Spleen (tissue), 11 donors: ENCODE results near the gene INF2. TPM values are rescaled to one million over a fixed set of nuclear protein-coding genes. Genes with fewer than 3 reads are reported as not detected.

Experiments used
- DNase-seq: peaks from one replicate; pipeline ENCODE4 v3.0.0-alpha.2; 2020
- H3K27ac ChIP-seq, 8 donors: fragments of 200-600 bp; sonication (generic) in 7 of 8; 1 replicate in 4 of 8; 2 replicates in 4 of 8; pipeline versions ENCODE4 v1.5.0 to v1.8.0; 2016 to 2021; ENCODE audit warnings: inconsistent platforms in 4 of 8, mild to moderate bottlenecking in 4 of 8, moderate library complexity in 1 of 8
- H3K27me3 ChIP-seq, 7 donors: fragments of 200-600 bp; sonication (generic) in 6 of 7; replicated peaks in 1 of 7; 1 replicate in 4 of 7; 2 replicates in 3 of 7; pipeline versions ENCODE4 v1.5.0 to v1.8.0; 2016 to 2021; ENCODE audit warnings: inconsistent platforms in 3 of 7, mild to moderate bottlenecking in 1 of 7
- H3K36me3 ChIP-seq, 6 donors: fragments of 200-600 bp; sonication (generic) in 5 of 6; 1 replicate in 4 of 6; 2 replicates in 2 of 6; pipeline versions ENCODE4 v1.5.0 to v1.8.0; 2016 to 2021; ENCODE audit warnings: inconsistent platforms in 2 of 6
- H3K4me1 ChIP-seq, 6 donors: fragments of 200-600 bp; sonication (generic) in 5 of 6; 1 replicate in 3 of 6; 2 replicates in 3 of 6; pipeline versions ENCODE4 v1.5.0 to v1.8.0; 2016 to 2021; ENCODE audit warnings: inconsistent platforms in 3 of 6
- H3K4me3 ChIP-seq, 8 donors: fragments of 200-600 bp; sonication (generic) in 7 of 8; 1 replicate in 4 of 8; 2 replicates in 4 of 8; pipeline versions ENCODE4 v1.5.0 to v1.8.0; 2016 to 2021; ENCODE audit warnings: inconsistent platforms in 4 of 8, mild to moderate bottlenecking in 4 of 8, moderate library complexity in 2 of 8
- H3K9me3 ChIP-seq, 8 donors: fragments of 200-600 bp; sonication (generic) in 7 of 8; 1 replicate in 4 of 8; 2 replicates in 4 of 8; pipeline versions ENCODE4 v1.5.0 to v1.8.0; 2016 to 2021; ENCODE audit warnings: inconsistent platforms in 4 of 8
- CTCF ChIP-seq, 11 experiments: fragments of 200-600 bp in 7 of 11; fragments of 450-650 bp in 4 of 11; sonication (generic) in 4 of 11; IDR thresholded peaks in 8 of 11; conservative IDR thresholded peaks in 3 of 11; 1 replicate in 7 of 11; 2 replicates in 4 of 11; pipeline versions ENCODE4 v1.4.0 to v1.8.0; 2016 to 2021; ENCODE audit warnings: antibody characterized with exemption in 11 of 11, inconsistent platforms in 4 of 11, mild to moderate bottlenecking in 1 of 11
- POLR2A ChIP-seq, 3 donors: fragments of 450-650 bp; IDR thresholded peaks; one replicate each; pipeline ENCODE4 v1.5.1; 2017; ENCODE audit warnings: antibody characterized with exemption in 3 of 3, mild to moderate bottlenecking in 1 of 3
- POLR2AphosphoS5 ChIP-seq, 3 donors: sonication (generic); formaldehyde crosslinking; IDR thresholded peaks; one replicate each; pipeline ENCODE4 v1.5.1; 2017; ENCODE audit warnings: antibody characterized with exemption in 3 of 3
- WGBS, 5 donors: extraction: QIAGEN DNeasy Blood & Tissue Kit in 3 of 5; methylation state at CpG; one replicate each; pipeline versions ENCODE4 v1.1.5 to v1.1.7; 2013 to 2018; 5-methylcytosine and 5-hydroxymethylcytosine counted together
- intact Hi-C: fragments of 100-400 bp; cut with DNase I; formaldehyde crosslinking; loops from one replicate; pipeline ENCODE4 v1.15.0; 2023; ENCODE audit warnings: low total_unique reads
- polyA plus RNA-seq, 3 donors: library from polyadenylated mRNA; stranded (reverse); fragments of 200-250 nt; gene quantifications; one replicate each; pipeline ENCODE4 v1.2.1, GENCODE V29; 2013
- total RNA-seq, 7 donors: library from RNA; depleted of rRNA in 3 of 7; stranded (reverse); fragments of >200 nt in 3 of 7; fragmentation: NEBNext Ultra II Directional in 4 of 7; extraction: Animal tissue kit (Norgen Biotek cat#: 25700) in 4 of 7; gene quantifications; one replicate each; pipeline versions ENCODE4 v1.1.0 to v1.2.1, GENCODE V29; 2016 to 2021
- donor health status: healthy with polysubstance abuse.
- donor health status: DM: no; HTN: no; CAD: no; lungs with moderate emphysema.
- donor health status: DM: no; HTN: no; CAD: no.
- donor health status: Bipolar disorder and iron deficiency.
- donor health status: healthy.
- donor health status: DM: no; HTN: no; CAD: no.
- donor health status: DM: yes; HTN: yes; CAD: no.

INF2 gene
- total and polyA plus RNA-seq, 10 donors = 56.6 to 120 (median 98.6) TPM

GRCh38 chr14:104682107-104682593 lies 7.3 kb upstream of the INF2 start:
- no peak for DNase-seq
- WGBS, 5 donors = 61 to 76% (median 73%) methylated on average over 12 of the region's 12 CpGs
- Histone ChIP-seq H3K36me3 (no peaks in the 10 kb centered on the region), H3K4me1 (peaks cover 29 to 80% (median 59%) of the 10 kb centered on the region in 6 donors), H3K27me3 (peaks cover 0 to 7% (median 0%) of the 10 kb centered on the region in 7 donors), H3K4me3 (no peak overlapping the region), H3K27ac (peak overlapping the region; percentile 32 to 89 (median 74)), H3K9me3 (no peaks in the 10 kb centered on the region)
- intact Hi-C loops = no loop called here
- no peak for TF ChIP-seq CTCF (IDR thresholded peaks at IDR 0.05 in 8 of 11, conservative IDR thresholded peaks at IDR 0.05 in 3 of 11)
- no peak for TF ChIP-seq POLR2A (IDR thresholded peaks at IDR 0.05)
- no peak for TF ChIP-seq POLR2AphosphoS5 (IDR thresholded peaks at IDR 0.05)

GRCh38 chr14:104683653-104684448 lies 5.6 kb upstream of the INF2 start:
- intact Hi-C loops = no loop called here
- no peak for DNase-seq
- H3K4me1 ChIP-seq = peaks cover 32 to 80% (median 59%) of the 10 kb centered on the region in 6 donors

GRCh38 chr14:104684449-104684821 lies 5.0 kb upstream of the INF2 start:
- H3K27me3 ChIP-seq = peaks cover 0 to 8% (median 0%) of the 10 kb centered on the region in 7 donors
- peaks cover 32 to 80% (median 60%) of the 10 kb centered on the region in 6 donors for H3K4me1 ChIP-seq
- TF ChIP-seq CTCF (IDR thresholded peaks at IDR 0.05 in 8 of 11, conservative IDR thresholded peaks at IDR 0.05 in 3 of 11) = no peak
- TF ChIP-seq POLR2A (IDR thresholded peaks at IDR 0.05) = no peak
- TF ChIP-seq POLR2AphosphoS5 (IDR thresholded peaks at IDR 0.05) = no peak
- WGBS, 5 donors = 90 to 95% (median 93%) methylated on average over 10 of the region's 10 CpGs
- H3K27ac ChIP-seq = no peak overlapping the region
- no peaks in the 10 kb centered on the region for H3K9me3 ChIP-seq
- no peak overlapping the region for H3K4me3 ChIP-seq
- intact Hi-C loops = no loop called here
- no peaks in the 10 kb centered on the region for H3K36me3 ChIP-seq
- no peak for DNase-seq

More at GRCh38 chr14:104683653-104684448, 5.6 kb upstream of the INF2 start:
- Histone ChIP-seq H3K4me3 (no peak overlapping the region), H3K27ac (no peak overlapping the region), H3K9me3 (no peaks in the 10 kb centered on the region), H3K27me3 (peaks cover 0 to 2% (median 0%) of the 10 kb centered on the region in 7 donors), H3K36me3 (no peaks in the 10 kb centered on the region)
- TF ChIP-seq CTCF (IDR thresholded peaks at IDR 0.05 in 8 of 11, conservative IDR thresholded peaks at IDR 0.05 in 3 of 11) = no peak
- no peak for TF ChIP-seq POLR2AphosphoS5 (IDR thresholded peaks at IDR 0.05)
- TF ChIP-seq POLR2A (IDR thresholded peaks at IDR 0.05) = no peak
- WGBS, 5 donors = 86 to 95% (median 90%) methylated on average over 21 to 22 of the region's 22 CpGs
